ENCODE measurements around the gene PIK3R3.

GRCh38 chr1:46136711-46137110 is 4.3 kb upstream of the PIK3R3 start:
- no peak for TF ChIP-seq CTCF (IDR thresholded peaks at IDR 0.05)
- no peak for TF ChIP-seq POLR2A (IDR thresholded peaks at IDR 0.05)
